Measurements from ENCODE around the gene PPP1R3D. TPM values are rescaled to one million over a fixed set of nuclear protein-coding genes. Genes with fewer than 3 reads are reported as not detected.
"Not testable (repeated sequence)": the region's sequence is repeated elsewhere in the genome, so short reads cannot be mapped to it uniquely, and the experiment has no call there.

Gene PPP1R3D, protein sequence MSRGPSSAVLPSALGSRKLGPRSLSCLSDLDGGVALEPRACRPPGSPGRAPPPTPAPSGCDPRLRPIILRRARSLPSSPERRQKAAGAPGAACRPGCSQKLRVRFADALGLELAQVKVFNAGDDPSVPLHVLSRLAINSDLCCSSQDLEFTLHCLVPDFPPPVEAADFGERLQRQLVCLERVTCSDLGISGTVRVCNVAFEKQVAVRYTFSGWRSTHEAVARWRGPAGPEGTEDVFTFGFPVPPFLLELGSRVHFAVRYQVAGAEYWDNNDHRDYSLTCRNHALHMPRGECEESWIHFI
- total RNA-seq = 13.7 TPM
- long read RNA-seq, transcript PPP1R3D-201 (1 exons, 3,630 nt) = major isoform, 47 of 47 reads
- long read RNA-seq, partial matches to known transcripts = 0 of 47 reads
- long read RNA-seq, other reads (novel, unspliced or antisense) = 0 of 47 reads

DNA sequence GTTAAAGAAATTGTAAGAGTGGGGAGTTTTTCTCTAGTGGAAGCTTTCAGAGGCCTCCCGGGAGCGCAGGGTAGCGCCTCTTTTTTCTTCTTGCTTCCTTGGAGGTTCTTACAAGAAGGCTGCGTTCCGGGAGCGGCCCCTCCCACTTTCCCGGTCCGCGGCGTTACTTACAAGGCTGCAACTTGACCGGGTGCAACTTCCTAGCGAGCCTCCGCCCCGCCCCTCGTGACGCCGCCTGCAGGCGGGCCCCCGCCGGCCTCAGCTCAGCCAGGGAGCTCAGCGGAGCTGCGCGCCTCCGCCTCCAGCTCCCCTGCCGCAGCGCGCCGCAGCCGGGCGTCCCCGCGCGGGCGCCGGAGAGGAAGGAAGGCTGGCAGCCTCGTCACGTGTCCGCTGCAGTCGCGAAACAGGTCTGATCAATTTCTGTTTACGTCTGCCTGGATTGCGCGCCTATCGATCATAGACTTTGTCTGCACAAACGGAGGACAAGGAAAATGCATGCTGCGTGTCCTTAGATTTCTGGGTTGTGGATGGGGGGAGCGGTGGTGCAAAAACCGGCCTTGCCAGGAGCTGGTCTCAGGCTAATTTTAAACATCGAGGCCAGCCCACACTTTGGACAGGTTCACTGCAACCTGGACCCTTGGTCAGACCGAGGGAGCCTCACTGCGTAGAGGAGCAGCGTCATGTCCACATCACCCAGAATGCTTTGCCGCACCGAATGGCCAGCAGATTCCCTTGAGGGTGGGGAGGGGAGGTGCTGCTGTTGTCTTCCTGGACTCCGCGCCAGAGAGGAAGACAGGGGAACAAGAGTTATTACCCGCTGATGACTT lies at the start of gene PPP1R3D, which contains the start of gene FAM217B:
TSS of gene PPP1R3D (minus strand) at position 177 of the 827 bp plus-strand sequence. CDS start 374 bp downstream, outside the sequence.
TSS of gene FAM217B (plus strand) at position 261 of the 827 bp plus-strand sequence. CDS start 3,555 bp downstream, outside the sequence.
- DNase-seq = peak; percentile 99
- ATAC-seq = peak; percentile 94
- intact Hi-C loops (cut with micrococcal nuclease) = no loop called here

DNA sequence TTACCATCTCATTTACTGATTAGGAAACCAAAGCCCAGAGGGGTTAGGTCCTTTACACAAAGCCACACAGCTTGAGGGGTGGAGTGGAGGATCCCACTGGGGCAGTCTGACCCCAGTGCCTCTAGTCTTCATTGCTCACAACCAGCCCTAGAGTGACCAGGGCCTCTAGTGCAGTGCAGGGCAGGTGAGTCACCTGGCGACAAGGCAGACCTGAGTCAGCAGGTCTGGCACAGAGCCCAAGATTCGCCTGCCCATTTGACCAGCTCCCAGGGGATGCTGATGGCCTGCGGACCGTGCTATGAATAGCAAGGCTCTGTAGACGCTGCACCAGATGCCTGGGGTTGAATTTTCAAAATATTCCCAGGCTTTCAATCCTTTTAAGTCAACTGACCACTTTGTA lies 48.0 kb upstream of the PPP1R3D start:
- no peak for DNase-seq
- ATAC-seq = no peak
- intact Hi-C loops (cut with micrococcal nuclease) = no loop called here

DNA sequence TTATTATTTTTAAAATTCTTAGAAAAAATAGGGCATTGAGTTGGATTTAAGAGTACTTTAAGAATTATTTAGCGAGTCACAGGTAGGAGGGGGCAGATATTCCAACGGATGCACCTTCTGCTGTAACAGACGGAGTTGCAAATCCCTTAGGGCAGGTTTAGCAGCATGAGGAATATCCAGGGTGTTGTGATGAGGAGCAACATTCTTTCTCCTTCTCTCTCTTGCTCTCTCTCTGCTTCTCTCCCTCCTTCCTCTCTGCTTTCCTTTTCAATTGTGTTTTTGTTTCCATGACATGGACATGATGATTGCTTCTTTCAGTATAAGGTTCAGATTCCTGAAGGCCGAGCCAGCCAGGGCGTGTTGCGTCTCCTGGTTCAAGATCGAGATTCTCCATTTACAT lies 47.0 kb upstream of the PPP1R3D start:
- DNase-seq (no peak), ATAC-seq (no peak)
- intact Hi-C loops (cut with micrococcal nuclease) = no loop called here

DNA sequence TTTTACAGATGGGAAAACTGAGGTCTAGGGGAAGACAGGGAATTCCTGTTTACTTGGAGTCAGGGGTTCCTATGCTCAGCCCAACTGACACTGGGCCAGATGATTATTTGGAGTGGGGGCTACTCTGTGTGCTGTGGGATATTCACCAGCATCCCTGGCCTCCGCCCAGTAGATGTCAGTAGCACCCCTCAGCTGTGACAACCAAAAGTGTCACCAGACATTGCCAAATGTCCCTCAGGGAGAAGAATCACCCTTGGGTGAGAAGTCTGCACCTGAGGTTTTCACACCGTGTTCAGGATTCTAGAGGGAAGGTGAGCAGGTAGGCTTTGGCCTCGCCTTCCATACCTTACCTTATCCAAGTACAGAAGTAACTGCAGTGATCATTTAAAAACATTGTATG lies 45.8 kb upstream of the PPP1R3D start:
- intact Hi-C loops (cut with micrococcal nuclease) = no loop called here
- DNase-seq (peak; percentile 56), ATAC-seq (peak; percentile 86)

DNA sequence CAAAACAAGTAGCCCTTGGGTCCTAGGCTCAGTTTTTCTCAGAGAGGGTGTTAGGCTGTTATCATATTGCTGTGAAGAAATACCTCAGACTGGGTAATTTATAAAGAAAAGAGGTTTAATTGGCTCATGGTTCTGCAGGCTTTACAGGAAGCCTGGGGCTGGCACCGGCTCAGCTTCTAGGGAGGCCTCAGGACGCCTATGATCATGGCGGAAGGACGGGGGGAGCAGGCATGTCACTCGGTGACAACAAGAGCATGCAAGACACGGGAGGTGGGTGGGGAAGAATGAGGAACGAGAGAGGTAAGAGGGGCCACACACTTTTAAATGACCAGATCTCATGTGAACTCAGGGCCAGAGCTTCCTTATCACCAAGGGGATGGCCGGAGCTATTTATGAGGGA lies 45.1 kb upstream of the PPP1R3D start:
- DNase-seq = no peak
- no peak for ATAC-seq
- intact Hi-C loops (cut with micrococcal nuclease) = no loop called here

DNA sequence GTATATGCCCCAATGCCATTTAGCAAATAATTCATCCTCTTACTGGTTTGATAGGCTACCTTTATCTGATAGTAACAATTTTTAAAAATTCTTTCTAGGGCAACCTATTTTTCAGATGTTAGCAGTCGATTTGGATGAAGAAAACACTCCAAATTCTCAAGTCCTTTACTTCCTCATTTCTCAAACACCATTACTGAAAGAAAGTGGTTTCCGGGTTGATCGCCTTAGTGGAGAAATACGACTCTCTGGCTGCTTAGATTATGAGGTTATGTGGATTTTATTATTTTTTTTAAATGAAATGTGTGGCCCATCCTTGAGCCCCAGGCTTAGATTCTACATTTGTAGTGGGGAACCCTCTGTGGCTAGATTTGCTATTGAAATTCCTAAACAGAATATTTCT lies 44.4 kb upstream of the PPP1R3D start:
- DNase-seq (no peak), ATAC-seq (no peak)
- intact Hi-C loops (cut with micrococcal nuclease) = no loop called here

DNA sequence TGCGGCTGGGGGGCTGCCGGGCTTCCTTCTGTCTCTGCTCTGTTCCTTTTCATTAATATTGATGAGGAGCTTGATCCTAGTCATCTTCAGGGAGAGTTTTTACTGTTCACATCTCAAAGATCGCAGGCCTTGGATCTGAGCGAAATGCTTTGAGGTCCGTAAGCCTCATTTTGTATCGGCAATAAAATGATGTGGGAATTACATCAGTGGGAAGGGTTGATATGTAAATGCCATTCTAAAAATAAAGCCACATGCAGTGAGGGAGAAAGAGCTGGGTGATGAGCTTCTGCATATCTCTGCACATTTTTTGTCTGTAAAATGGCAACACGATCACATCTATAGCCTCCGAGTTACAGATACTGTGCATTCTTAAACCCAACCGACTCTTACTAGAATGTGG lies 43.0 kb upstream of the PPP1R3D start:
- no peak for DNase-seq
- intact Hi-C loops (cut with micrococcal nuclease) = no loop called here
- no peak for ATAC-seq

DNA sequence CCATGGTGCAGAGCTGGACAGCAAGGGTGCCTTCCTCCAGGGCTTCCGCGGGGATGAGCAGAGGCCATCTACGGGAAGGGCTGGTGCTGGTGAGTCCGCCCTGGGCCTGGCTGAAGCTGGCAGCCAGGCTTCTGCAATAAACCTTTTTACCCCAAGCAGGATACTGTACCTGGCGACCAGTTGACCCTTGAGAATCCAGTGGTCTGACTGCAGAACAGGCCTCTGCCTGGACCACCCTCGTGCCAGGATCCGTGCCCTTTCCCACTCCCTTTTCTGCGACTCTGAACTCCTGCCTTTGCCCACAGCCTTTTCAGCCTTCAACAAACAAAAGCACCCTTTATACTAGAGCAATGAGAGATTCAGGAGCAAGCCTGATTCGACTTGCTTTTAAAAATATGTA lies 37.0 kb upstream of the PPP1R3D start:
- ATAC-seq = no peak
- DNase-seq = no peak
- intact Hi-C loops (cut with micrococcal nuclease) = no loop called here

DNA sequence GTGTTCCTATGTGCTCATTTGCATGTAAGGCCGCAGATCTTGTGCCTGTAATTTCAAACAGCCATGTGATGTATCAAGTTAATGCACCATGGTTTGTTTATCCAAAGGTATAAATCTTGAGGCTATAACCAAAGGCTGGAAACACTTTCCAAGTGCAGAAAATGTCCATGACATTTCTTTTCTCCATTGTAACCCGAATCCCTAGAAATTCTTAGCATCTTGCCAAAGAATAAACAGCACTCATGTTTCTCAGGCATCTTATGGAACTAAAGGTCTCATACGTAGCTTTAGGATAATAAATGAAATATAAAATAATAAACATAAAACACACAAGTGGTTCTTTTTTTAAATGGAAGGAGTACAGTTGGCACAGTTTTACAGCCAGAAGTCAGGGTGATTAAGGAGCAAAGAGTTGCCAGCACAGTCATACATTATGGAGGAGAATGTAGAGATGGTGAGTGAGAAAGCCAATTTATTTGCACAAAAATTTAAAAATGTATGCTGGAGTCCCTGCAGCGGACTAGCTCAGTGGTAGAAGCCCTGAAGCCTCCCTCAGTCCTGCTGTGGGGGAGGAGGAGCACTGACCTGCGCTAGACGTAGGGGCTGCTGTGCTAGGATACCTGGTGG lies 36.2 kb upstream of the PPP1R3D start:
- no peak for DNase-seq
- no peak for ATAC-seq
- intact Hi-C loops (cut with micrococcal nuclease) = no loop called here

DNA sequence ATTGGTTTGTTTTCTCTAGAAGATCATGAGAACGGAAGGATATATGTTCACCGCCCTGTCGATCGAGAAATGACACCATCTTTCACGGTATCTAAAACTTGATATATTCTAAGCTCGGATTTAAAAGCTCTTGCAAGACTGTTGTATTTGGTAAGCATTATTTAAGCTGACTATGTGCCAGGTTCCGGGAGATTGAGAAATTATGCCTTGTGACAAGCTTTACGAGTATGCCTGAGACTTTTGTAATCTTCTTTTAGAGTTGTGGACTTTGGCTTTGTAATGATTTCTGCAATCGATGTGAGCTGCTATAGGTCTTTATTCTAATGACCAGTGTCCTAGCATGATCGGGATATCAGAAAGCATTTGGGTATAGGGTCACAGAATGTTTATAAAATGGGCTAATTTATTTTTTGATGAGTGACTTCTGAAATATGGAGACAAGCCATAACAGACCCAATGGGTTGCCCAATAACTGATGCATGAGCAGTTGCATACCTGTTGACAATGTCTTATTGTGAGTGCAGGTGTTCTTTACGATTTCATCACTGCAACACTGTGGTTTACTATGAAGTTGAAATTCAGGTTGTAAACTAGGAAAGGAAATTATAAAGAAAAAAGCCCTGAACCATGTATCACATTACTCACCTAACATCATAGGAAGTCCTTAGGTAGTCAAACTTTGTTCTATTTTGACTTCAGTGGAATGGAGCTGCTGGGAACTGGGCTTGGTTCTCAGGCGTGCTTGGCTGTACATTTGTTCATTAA lies 32.1 kb upstream of the PPP1R3D start:
- intact Hi-C loops (cut with micrococcal nuclease) = no loop called here
- DNase-seq (no peak), ATAC-seq (no peak)

DNA sequence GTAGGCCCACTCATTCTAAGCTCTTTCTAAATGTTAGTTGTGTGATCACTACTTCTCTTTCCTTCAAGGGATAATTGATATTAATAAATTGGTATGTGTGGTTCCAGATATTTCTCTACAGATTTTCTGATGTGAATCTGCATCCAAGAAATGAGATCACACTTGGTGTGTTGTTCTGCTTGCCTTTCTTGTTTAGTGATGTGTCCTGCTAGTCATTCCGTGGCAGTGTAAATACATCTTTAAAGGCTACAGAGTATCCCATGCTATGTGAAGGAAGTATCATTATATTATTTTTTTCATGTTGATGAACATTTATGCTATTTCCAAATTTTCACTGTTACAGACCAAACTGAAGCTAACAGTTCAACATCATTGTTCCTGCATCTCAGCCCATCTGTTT lies 31.3 kb upstream of the PPP1R3D start:
- ATAC-seq (no peak), DNase-seq (no peak)

DNA sequence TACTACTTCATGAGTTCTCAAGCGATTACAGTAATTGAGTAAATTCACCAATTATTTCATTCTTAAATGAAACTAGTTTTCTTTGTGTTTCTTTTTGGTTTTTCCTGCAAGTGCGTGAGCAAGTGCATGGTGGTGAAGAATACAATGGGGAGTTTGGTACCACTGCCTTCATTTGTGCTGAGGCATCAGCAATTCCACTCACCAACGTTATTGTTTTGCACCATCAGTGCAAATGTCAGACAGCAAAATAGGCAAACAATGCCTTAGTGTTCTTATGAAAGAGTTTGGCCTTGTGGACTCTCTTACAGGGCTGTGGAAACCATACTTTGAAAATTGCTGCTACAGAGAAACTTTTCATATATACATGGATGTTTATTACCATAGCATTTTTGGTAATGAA lies 26.3 kb upstream of the PPP1R3D start:
- no peak for DNase-seq
- no peak for ATAC-seq

More for the DNA sequence above, 31.3 kb upstream of the PPP1R3D start:
- intact Hi-C loops (cut with micrococcal nuclease) = no loop called here

DNA sequence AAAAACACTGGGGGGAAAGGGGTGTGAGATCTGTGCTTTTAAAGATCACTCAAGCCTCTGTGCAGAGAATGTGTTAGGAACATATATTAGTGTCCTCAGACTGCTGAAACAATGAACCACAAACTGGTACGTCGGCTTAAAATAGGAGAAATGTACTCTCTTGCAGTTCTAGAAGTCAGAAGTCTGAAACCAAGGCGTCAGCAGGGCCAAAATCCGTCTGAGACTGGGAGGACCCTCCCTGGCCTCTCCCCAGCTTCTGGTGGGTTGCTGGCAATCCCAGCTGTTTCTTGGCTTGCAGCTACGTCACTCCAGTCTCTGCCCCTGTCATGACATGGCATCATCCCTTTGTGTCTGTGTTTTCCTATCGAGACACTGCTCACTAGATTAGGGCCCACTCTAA lies 22.1 kb upstream of the PPP1R3D start:
- ATAC-seq (no peak), DNase-seq (no peak)
- intact Hi-C loops (cut with micrococcal nuclease) = no loop called here

More for the DNA sequence above, 26.3 kb upstream of the PPP1R3D start:
- intact Hi-C loops (cut with micrococcal nuclease) = no loop called here

DNA sequence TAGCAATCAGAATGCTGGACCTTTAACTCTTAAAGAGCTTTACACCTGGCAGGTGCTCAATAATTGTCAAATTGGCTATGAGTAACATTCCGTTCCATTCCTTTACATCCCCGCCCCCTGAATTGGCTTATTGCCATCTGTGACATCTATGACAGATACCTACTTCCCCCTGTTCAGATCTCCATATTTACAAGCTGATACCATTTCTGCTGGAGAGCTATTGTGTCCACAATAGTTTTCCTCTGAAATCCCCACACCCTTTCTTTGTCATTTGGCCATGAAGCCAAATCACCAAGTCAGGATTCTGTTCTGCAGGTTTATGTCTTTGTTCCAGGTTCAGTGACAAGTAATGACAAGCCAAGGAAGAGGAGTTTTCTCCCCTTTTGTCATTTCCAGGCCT lies 21.3 kb upstream of the PPP1R3D start:
- intact Hi-C loops (cut with micrococcal nuclease) = no loop called here
- ATAC-seq (no peak), DNase-seq (no peak)

DNA sequence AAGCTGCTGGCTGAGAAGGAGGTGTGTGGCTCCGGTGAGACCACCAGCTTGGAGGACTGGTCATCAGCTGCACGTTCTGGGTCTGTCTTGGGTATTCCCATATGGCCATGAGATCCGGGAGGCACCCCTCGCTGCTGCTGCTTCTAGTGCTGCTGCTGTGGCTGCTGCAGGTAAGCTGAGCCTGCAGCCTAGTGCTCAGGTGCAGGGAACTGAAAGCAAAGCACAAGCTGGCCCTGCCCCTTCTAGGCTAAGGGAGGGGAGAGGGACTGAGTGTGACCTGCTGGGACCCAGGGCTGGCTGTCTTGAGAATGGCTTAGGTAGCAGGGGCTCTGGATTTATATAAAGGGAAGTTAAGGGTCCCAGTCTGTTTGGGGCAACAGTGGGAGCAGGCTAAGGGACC lies 18.5 kb upstream of the PPP1R3D start:
- DNase-seq = no peak
- ATAC-seq = no peak
- intact Hi-C loops (cut with micrococcal nuclease) = no loop called here

DNA sequence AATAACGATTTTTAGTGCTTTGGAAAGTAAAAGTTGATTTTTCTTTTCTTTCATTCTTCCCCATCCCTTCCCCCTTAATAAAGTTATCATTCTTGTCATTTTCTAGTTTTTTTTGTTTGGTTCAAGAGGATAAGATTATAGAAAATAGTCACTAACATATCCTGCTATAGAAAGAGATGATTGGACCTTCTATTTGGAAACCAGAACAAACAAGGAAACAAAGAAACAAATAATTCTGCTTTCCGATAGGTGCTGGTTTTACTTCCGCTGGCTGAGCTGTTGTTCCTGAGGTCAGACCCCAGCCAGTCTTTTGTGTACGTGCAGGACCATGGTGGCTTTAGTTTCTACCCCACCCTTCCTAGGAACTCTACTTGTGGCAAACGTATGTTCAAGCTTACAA lies 18.0 kb upstream of the PPP1R3D start, which contains the start of gene CDH26:
TSS of gene CDH26 (plus strand) at position 301 of the 400 bp plus-strand sequence. CDS start 304 bp downstream, outside the sequence.
- intact Hi-C loops (cut with micrococcal nuclease) = no loop called here
- DNase-seq (no peak), ATAC-seq (no peak)

DNA sequence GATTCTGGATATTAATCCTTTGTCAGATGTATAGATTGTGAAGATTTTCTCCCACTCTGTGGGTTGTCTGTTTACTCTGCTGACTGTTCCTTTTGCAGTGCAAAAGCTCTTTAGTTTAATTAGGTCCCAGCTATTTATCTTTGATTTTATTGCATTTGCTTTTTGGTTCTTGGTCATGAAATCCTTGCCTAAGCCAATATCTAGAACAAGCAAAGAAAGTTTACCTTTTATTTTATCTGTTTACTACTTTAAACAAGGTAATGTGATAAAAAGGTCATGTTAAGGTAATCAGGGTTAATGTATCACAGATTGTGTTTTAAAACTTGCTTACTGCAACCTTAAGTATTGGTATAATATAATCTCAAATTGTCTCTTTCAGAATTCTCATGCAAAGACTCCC lies 17.5 kb upstream of the PPP1R3D start:
- DNase-seq; intact Hi-C loops (cut with micrococcal nuclease); ATAC-seq: not testable (repeated sequence)

DNA sequence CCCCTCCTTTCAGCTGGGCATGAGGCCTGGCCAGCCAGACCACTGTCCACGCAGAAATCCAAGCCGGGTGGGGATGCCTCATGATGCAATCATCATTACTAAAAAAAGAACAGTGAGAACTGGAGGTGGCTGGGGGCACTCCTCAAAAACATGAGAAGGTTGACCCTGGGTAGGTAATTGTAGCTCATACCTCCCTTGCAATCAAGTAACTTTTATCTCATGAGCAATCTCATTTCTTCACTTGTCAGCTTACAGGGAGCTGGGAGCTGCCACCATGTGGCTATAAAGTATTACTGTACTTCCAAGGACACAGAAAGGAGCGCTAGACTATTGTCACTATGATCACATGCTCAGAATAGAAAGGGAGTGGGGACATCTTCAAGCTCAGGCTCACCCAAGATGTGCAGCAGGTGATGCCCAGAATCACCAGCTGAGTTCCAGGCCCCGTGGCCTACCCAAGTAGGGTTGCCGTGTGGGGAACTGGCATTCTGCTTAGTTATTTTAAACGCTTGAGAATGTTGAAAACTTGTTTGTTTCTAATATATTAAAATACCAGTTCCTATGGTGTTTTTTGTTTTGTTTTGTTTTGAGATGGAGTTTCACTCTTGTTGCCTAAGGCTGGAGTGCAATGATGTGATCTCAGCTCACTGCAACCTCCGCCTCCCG lies 15.2 kb upstream of the PPP1R3D start:
- intact Hi-C loops (cut with micrococcal nuclease) = no loop called here
- peak; percentile 49 for ATAC-seq

More for the DNA sequence above, 15.2 kb upstream of the PPP1R3D start:
- DNase-seq = no peak
